IMR-90 (cell line): ENCODE data around the gene FRY. TPM values are rescaled to one million over a fixed set of nuclear protein-coding genes. Genes with fewer than 3 reads are reported as not detected.

Source experiments
- ATAC-seq: fragments of 200-7000 bp; cut with Tn5 transposase; 2 replicates; pipeline ENCODE4 v1.9.1; 2020; ENCODE audit warnings: low read depth, mild to moderate bottlenecking, moderate library complexity
- Bru-seq: library from RNA; stranded (reverse); fragments of 400-500 nt; gene quantifications from one replicate; lab custom pipeline; 2021; lab: Mats Ljungman, UMichigan
- BruChase-seq, 2 experiments: library from RNA; stranded (reverse); fragments of 400-500 nt; gene quantifications; one replicate each; lab custom pipeline; 2021; lab: Mats Ljungman, UMichigan
- BruUV-seq: library from RNA; stranded (reverse); fragments of 400-500 nt; replicated peaks from 2 replicates; lab custom pipeline; 2021; lab: Mats Ljungman, UMichigan
- CTCF ChIA-PET: fragments of 300-600 bp; formaldehyde crosslinking; extraction: SDS; loops from one replicate; lab custom pipeline; 2021; ENCODE audit warnings: antibody characterized with exemption; lab: Yijun Ruan, JAX
- POLR2A ChIA-PET: fragments of 300-600 bp; sonication (Branson Sonifier 250); formaldehyde crosslinking; loops from one replicate; lab custom pipeline; 2022; ENCODE audit warnings: antibody characterized with exemption; ENCODE audit not compliant: unreplicated experiment; lab: Charles Lee
- DNase-seq: peaks from one replicate; pipeline ENCODE4 v3.0.0; 2013
- H2AFZ ChIP-seq: replicated peaks from 2 replicates; pipeline ENCODE3; 2013; ENCODE audit warnings: low read length, mild to moderate bottlenecking; ENCODE audit not compliant: poor library complexity
- H2AK5ac ChIP-seq: 2 replicates; pipeline ENCODE4 v1.6.1; 2013; ENCODE audit warnings: low read depth, low read length, inconsistent platforms
- H2AK9ac ChIP-seq: replicated peaks from 2 replicates; pipeline ENCODE3; 2013; ENCODE audit warnings: mild to moderate bottlenecking, low read depth, low read length, moderate library complexity; ENCODE audit not compliant: poor library complexity
- H2BK120ac ChIP-seq: 2 replicates; pipeline ENCODE4 v1.6.1; 2013; ENCODE audit warnings: low read depth, low read length, inconsistent platforms
- H2BK15ac ChIP-seq: 3 replicates; pipeline ENCODE4 v1.6.1; 2013; ENCODE audit warnings: low read depth, low read length, inconsistent platforms
- H2BK20ac ChIP-seq: 2 replicates; pipeline ENCODE4 v1.6.1; 2013; ENCODE audit warnings: low read depth, mild to moderate bottlenecking, inconsistent platforms, low read length, moderate library complexity
- H2BK5ac ChIP-seq: 2 replicates; pipeline ENCODE4 v1.6.1; 2013; ENCODE audit warnings: mild to moderate bottlenecking, low read depth, low read length, inconsistent platforms; ENCODE audit not compliant: poor library complexity, severe bottlenecking
- H3K14ac ChIP-seq: replicated peaks from 2 replicates; pipeline ENCODE4 v1.6.1; 2013; ENCODE audit warnings: low read depth, low read length, inconsistent platforms
- H3K18ac ChIP-seq: 2 replicates; pipeline ENCODE4 v1.6.1; 2013; ENCODE audit warnings: low read depth, low read length, control low read depth
- H3K23ac ChIP-seq: 2 replicates; pipeline ENCODE4 v1.6.1; 2013; ENCODE audit warnings: low read depth, low read length, inconsistent platforms
- H3K27ac ChIP-seq: 2 replicates; pipeline ENCODE4 v1.5.1; 2013; ENCODE audit warnings: mild to moderate bottlenecking, control low read depth, low read length; ENCODE audit not compliant: insufficient read depth
- H3K27me3 ChIP-seq: 2 replicates; pipeline ENCODE4 v1.6.1; 2013; ENCODE audit warnings: low read length; ENCODE audit not compliant: control insufficient read depth, insufficient read depth
- H3K36me3 ChIP-seq: 2 replicates; pipeline ENCODE4 v1.6.1; 2013; ENCODE audit warnings: low read length, mixed read lengths; ENCODE audit not compliant: control insufficient read depth, insufficient read depth
- H3K4ac ChIP-seq: 2 replicates; pipeline ENCODE4 v1.6.1; 2013; ENCODE audit warnings: low read depth, low read length, inconsistent platforms
- H3K4me1 ChIP-seq: 2 replicates; pipeline ENCODE4 v1.6.1; 2013; ENCODE audit warnings: low read length, mixed read lengths; ENCODE audit not compliant: control insufficient read depth, insufficient read depth
- H3K4me2 ChIP-seq: 2 replicates; pipeline ENCODE4 v1.6.1; 2013; ENCODE audit warnings: low read depth, mild to moderate bottlenecking, control low read depth, low read length, moderate library complexity
- H3K4me3 ChIP-seq: 2 replicates; pipeline ENCODE4 v1.5.1; 2013; ENCODE audit warnings: low read depth, mild to moderate bottlenecking, control low read depth, low read length, moderate library complexity; ENCODE audit not compliant: insufficient read depth
- H3K56ac ChIP-seq: 2 replicates; pipeline ENCODE4 v1.6.1; 2013; ENCODE audit warnings: low read length, inconsistent platforms; ENCODE audit not compliant: insufficient read depth; ENCODE audit errors: extremely low read depth
- H3K79me1 ChIP-seq, 2 experiments: 2 replicates each; pipeline ENCODE4 v1.6.1; 2013; ENCODE audit warnings: low read length in 2 of 2, inconsistent platforms in 1 of 2, low read depth in 1 of 2
- H3K9ac ChIP-seq: 2 replicates; pipeline ENCODE4 v1.6.1; 2013; ENCODE audit warnings: low read depth, low read length, control low read depth
- H3K9me1 ChIP-seq: 2 replicates; pipeline ENCODE4 v1.6.1; 2013; ENCODE audit warnings: low read length, inconsistent platforms; ENCODE audit not compliant: insufficient read depth
- H3K9me3 ChIP-seq: 2 replicates; pipeline ENCODE4 v1.6.1; 2013; ENCODE audit warnings: low read length; ENCODE audit not compliant: control insufficient read depth, insufficient read depth
- H4K20me1 ChIP-seq: 2 replicates; pipeline ENCODE4 v1.6.1; 2013; ENCODE audit warnings: low read length, inconsistent platforms; ENCODE audit not compliant: insufficient read depth
- H4K5ac ChIP-seq: 2 replicates; pipeline ENCODE4 v1.6.1; 2013; ENCODE audit warnings: mild to moderate bottlenecking, low read depth, low read length, control low read depth
- H4K8ac ChIP-seq, 2 experiments: 2 replicates each; pipeline ENCODE4 v1.6.1; 2013; ENCODE audit warnings: low read depth in 2 of 2, low read length in 2 of 2, control low read depth in 1 of 2, inconsistent platforms in 1 of 2
- H4K91ac ChIP-seq: 2 replicates; pipeline ENCODE4 v1.6.1; 2013; ENCODE audit warnings: low read depth, low read length, inconsistent platforms; ENCODE audit not compliant: insufficient read depth
- CTCF ChIP-seq: conservative IDR thresholded peaks from 2 replicates; pipeline ENCODE4 v1.5.1; 2012; ENCODE audit warnings: mild to moderate bottlenecking, low read depth, low read length, improper control_type of control experiment
- MAZ ChIP-seq: IDR thresholded peaks from 2 replicates; pipeline ENCODE4 v1.6.1; 2012; ENCODE audit warnings: low read depth, mild to moderate bottlenecking, low read length, improper control_type of control experiment, moderate library complexity, borderline replicate concordance
- NFE2L2 ChIP-seq: fragments of 150-350 bp; IDR thresholded peaks from 2 replicates; pipeline ENCODE4 v1.6.1; 2016; ENCODE audit warnings: low read depth, mild to moderate bottlenecking, low read length
- RAD21 ChIP-seq: IDR thresholded peaks from 2 replicates; pipeline ENCODE4 v1.6.1; 2012; ENCODE audit warnings: low read length, improper control_type of control experiment
- RCOR1 ChIP-seq: IDR thresholded peaks from 2 replicates; pipeline ENCODE4 v1.6.1; 2012; ENCODE audit warnings: mild to moderate bottlenecking, low read length, improper control_type of control experiment; ENCODE audit not compliant: insufficient replicate concordance
- RFX5 ChIP-seq: IDR thresholded peaks from 2 replicates; pipeline ENCODE4 v1.8.0; 2012; ENCODE audit warnings: low read depth, mild to moderate bottlenecking, low read length, moderate library complexity
- SMC3 ChIP-seq: fragments of 150-350 bp; IDR thresholded peaks from 2 replicates; pipeline ENCODE4 v1.6.1; 2016; ENCODE audit warnings: low read depth, mild to moderate bottlenecking, antibody characterized with exemption, low read length, moderate library complexity
- USF2 ChIP-seq: fragments of 150-350 bp; IDR thresholded peaks from 2 replicates; pipeline ENCODE4 v1.6.1; 2017; ENCODE audit warnings: mild to moderate bottlenecking, antibody characterized with exemption, low read length, low read depth
- WGBS, 2 experiments: methylation state at CpG; one replicate each; pipeline versions ENCODE4 v1.1.5 to v1.1.7; 2013; ENCODE audit warnings: missing lambda C conversion rate in 2 of 2; ENCODE audit not compliant: insufficient read length in 1 of 2; ENCODE audit errors: extremely low coverage in 2 of 2; 5-methylcytosine and 5-hydroxymethylcytosine counted together
- dilution Hi-C: fragments of 300-500 bp; cut with HindIII; formaldehyde crosslinking; loops from one replicate; pipeline ENCODE4 v1.14.3; 2018; ENCODE audit warnings: low sequenced_read_pairs; ENCODE audit not compliant: unreplicated experiment
- in situ Hi-C: fragments of 300-500 bp; cut with MboI; formaldehyde crosslinking; loops from 3 replicates; pipeline ENCODE4 v1.14.3; 2019; ENCODE audit warnings: low sequenced_read_pairs, inconsistent platforms, mixed read lengths
- intact Hi-C: fragments of 100-400 bp; cut with micrococcal nuclease; formaldehyde crosslinking; loops from 2 replicates; pipeline ENCODE4 v1.10.0; 2022
- long read RNA-seq: library from polyadenylated mRNA; unstranded; transcript quantifications from one replicate; pipeline ENCODE4 v2.0.0, GENCODE V29; 2021; ENCODE audit not compliant: unreplicated experiment
- polyA plus RNA-seq, 3 experiments: library from polyadenylated mRNA; depleted of rRNA; stranded (reverse); fragments of >200 nt; gene quantifications; 2 replicates each; pipeline ENCODE4 v1.2.3, GENCODE V29; 2012; ENCODE audit warnings: low replicate concordance in 1 of 3
- total RNA-seq: library from RNA; depleted of rRNA; stranded (reverse); fragments of >200 nt; gene quantifications from 2 replicates; pipeline ENCODE4 v1.2.3, GENCODE V29; 2012; rRNA removed

Gene FRY
- total RNA-seq (3.0 and 4.2 TPM in 2 replicates), polyA plus RNA-seq (2012; rRNA removed) (3.0 and 4.8 TPM in 2 replicates), Bru-seq, nascent RNA (percentile 76 among the genes with signal in this experiment), BruChase-seq, experiment 1, labeled RNA remaining after a 6-hour chase (percentile 63 among the genes with signal in this experiment), BruChase-seq, experiment 2, labeled RNA remaining after a 2-hour chase (percentile 58 among the genes with signal in this experiment)
- 3.6 and 4.1 TPM in 2 replicates for polyA plus RNA-seq (2012; cell fraction: cytosol; rRNA removed)
- 5.4 and 11.0 TPM in 2 replicates for polyA plus RNA-seq (2012; cell fraction: nucleus; rRNA removed; ENCODE audit: low replicate concordance)
- long read RNA-seq, partial matches to known transcripts: 14 of 21 reads
- long read RNA-seq, other reads (novel, unspliced or antisense): 7 of 21 reads

GRCh38 chr13:32031025-32031814 lies at the start of gene FRY:
FRY (plus strand) TSS chr13:32031774; CDS start chr13:32031796, 22 bp downstream.
- H3K36me3 ChIP-seq: no peaks in the 10 kb centered on the region
- H3K9me1 ChIP-seq: peaks cover 13% of the 10 kb centered on the region
- H3K9ac ChIP-seq: peak within 1 kb of the TSS; percentile 66
- peak within 1 kb of the TSS; percentile 97 for H3K4me2 ChIP-seq
- H3K4me1 ChIP-seq: peaks cover 8% of the 10 kb centered on the region
- ChIA-PET CTCF (interaction anchor here (0.6 to 1.3 kb wide), 2 partner anchors 21 to 194 kb away, joined by 4 read pairs; no protein-coding TSS in a partner anchor), POLR2A (interaction anchor here (0.6 to 1.3 kb wide), 2 partner anchors 181 to 1208 kb away, joined by 6 to 14 read pairs; no protein-coding TSS in a partner anchor)
- H2AK5ac ChIP-seq: no peak within 1 kb of the TSS; the same call in 1 of the 2 replicates
- H2BK15ac ChIP-seq: 0 out of 3 replicates have a peak within 1 kb of the TSS, but pooled peaks have one; percentile 9
- H3K9me3 ChIP-seq: no peaks in the 10 kb centered on the region
- ATAC-seq (peak; percentile 89), DNase-seq (peak; percentile 58)
- TF ChIP-seq NFE2L2 (no peak), CTCF (0 out of 2 replicates have a peak, but pooled peaks have one; percentile 2), SMC3 (no peak), MAZ (no peak; the same call in 1 of the 2 replicates), RCOR1 (peak; percentile 46), RAD21 (no peak; the same call in 1 of the 2 replicates), RFX5 (no peak), USF2 (no peak)
- peak within 1 kb of the TSS; percentile 86 for H3K23ac ChIP-seq
- H2BK120ac ChIP-seq: peak within 1 kb of the TSS; percentile 62
- WGBS, 2 experiments: 3% methylated on average over 17 of the region's 59 CpGs; no CpG with 5 or more reads in 1 of the 2 experiments
- intact Hi-C loops (loop anchor here (5.0 to 10.0 kb wide), 6 partner anchors 54 to 281 kb away; no protein-coding TSS in a partner anchor), dilution Hi-C loops (no loop called here), in situ Hi-C loops (no loop called here)
- peaks cover 6 to 33% of the 10 kb centered on the region in 2 experiments; a peak in 3 of 4 replicates for H3K79me1 ChIP-seq
- H3K27ac ChIP-seq: peak within 1 kb of the TSS; percentile 56
- peak within 1 kb of the TSS; percentile 34; the same call in 1 of the 2 replicates for H4K91ac ChIP-seq
- BruUV-seq: no TSS peak
- peak within 1 kb of the TSS; percentile 87 for H3K14ac ChIP-seq
- peak within 1 kb of the TSS; percentile 26 for H2AK9ac ChIP-seq
- peak within 1 kb of the TSS; percentile 79 for H4K5ac ChIP-seq
- peak within 1 kb of the TSS; percentile 96 for H2AFZ ChIP-seq
- H3K4me3 ChIP-seq: peak within 1 kb of the TSS; percentile 65
- H3K56ac ChIP-seq: peak within 1 kb of the TSS; percentile 57; the same call in 1 of the 2 replicates
- peak within 1 kb of the TSS; percentile 64 for H3K4ac ChIP-seq
- peak within 1 kb of the TSS in 1 of 2 experiments; percentile 64; a peak in 1 of 4 replicates for H4K8ac ChIP-seq
- peaks cover 6% of the 10 kb centered on the region; the same call in 1 of the 2 replicates for H4K20me1 ChIP-seq
- H2BK20ac ChIP-seq: 0 out of 2 replicates have a peak within 1 kb of the TSS, but pooled peaks have one; percentile 9
- H3K27me3 ChIP-seq: no peaks in the 10 kb centered on the region
- H2BK5ac ChIP-seq: peak within 1 kb of the TSS; percentile 14
- peak within 1 kb of the TSS; percentile 80 for H3K18ac ChIP-seq
